MM.1S (cell line): ENCODE measurements around the gene GNL3.

ENCODE experiments used
- EZH2 ChIP-seq: fragments of 300-600 bp; sonication (generic); optimal IDR thresholded peaks from 2 replicates; pipeline ENCODE3; 2017; ENCODE audit warnings: low read depth, mild to moderate bottlenecking, antibody characterized with exemption, low read length, mixed read lengths
- EZH2phosphoT487 ChIP-seq: fragments of 300-600 bp; sonication (generic); IDR thresholded peaks from 2 replicates; pipeline ENCODE4 v1.6.1; 2018; ENCODE audit warnings: antibody characterized with exemption, low read length
- TF ChIP-seq, protein P1 (sequence below): fragments of 300-600 bp; sonication (generic); IDR thresholded peaks from 2 replicates; pipeline ENCODE4 v1.5.1; 2016; ENCODE audit warnings: antibody characterized with exemption, low read length, mixed read lengths

DNA sequence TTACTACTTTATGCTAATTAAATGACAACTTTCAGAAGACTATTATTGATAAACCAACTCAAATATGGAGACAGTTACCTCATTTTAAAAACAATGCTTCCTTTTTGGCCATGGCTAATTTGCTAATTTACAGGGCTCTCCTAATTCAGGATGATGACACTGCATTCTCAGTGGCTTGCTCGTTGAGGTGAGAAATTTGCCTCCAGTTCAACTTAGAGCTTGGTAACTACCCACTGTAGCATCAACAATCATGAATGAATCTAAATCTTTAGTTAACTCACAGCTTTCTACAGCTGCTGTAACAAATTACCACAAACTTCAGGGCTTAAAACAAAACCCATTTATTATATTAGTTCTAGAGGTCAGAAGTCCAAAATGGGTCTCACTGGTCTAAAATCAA is 14.2 kb upstream of the GNL3 start:
- TF ChIP-seq, protein P1, sequence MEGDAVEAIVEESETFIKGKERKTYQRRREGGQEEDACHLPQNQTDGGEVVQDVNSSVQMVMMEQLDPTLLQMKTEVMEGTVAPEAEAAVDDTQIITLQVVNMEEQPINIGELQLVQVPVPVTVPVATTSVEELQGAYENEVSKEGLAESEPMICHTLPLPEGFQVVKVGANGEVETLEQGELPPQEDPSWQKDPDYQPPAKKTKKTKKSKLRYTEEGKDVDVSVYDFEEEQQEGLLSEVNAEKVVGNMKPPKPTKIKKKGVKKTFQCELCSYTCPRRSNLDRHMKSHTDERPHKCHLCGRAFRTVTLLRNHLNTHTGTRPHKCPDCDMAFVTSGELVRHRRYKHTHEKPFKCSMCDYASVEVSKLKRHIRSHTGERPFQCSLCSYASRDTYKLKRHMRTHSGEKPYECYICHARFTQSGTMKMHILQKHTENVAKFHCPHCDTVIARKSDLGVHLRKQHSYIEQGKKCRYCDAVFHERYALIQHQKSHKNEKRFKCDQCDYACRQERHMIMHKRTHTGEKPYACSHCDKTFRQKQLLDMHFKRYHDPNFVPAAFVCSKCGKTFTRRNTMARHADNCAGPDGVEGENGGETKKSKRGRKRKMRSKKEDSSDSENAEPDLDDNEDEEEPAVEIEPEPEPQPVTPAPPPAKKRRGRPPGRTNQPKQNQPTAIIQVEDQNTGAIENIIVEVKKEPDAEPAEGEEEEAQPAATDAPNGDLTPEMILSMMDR: no peak
- no peak for TF ChIP-seq EZH2phosphoT487
- no peak for TF ChIP-seq EZH2
